RKO (cell line): ENCODE measurements around the gene KCNK16.

Experiments used
- DNase-seq: peaks from one replicate; pipeline ENCODE4 v3.0.0-alpha.2; 2016; ENCODE audit warnings: low spot score

KCNK16 gene

GRCh38 chr6:39341937-39342336, 19.4 kb upstream of the KCNK16 start:
- DNase-seq, result no peak

GRCh38 chr6:39341352-39341751, 18.9 kb upstream of the KCNK16 start:
- DNase-seq, result no peak

GRCh38 chr6:39339868-39340550, 17.5 kb upstream of the KCNK16 start:
- no peak for DNase-seq

GRCh38 chr6:39339096-39339867, 16.8 kb upstream of the KCNK16 start:
- no peak for DNase-seq

GRCh38 chr6:39338397-39338796, 15.9 kb upstream of the KCNK16 start:
- no peak for DNase-seq

GRCh38 chr6:39335780-39336545, 13.5 kb upstream of the KCNK16 start:
- DNase-seq, result no peak

GRCh38 chr6:39333644-39334438, 11.3 kb upstream of the KCNK16 start:
- no peak for DNase-seq

GRCh38 chr6:39330476-39330875, 8.0 kb upstream of the KCNK16 start:
- no peak for DNase-seq

- no peak for DNase-seq
Measured at GRCh38 chr6:39330057-39330456, 7.6 kb upstream of the KCNK16 start.

- no peak for DNase-seq
Measured at GRCh38 chr6:39328066-39328465, 5.6 kb upstream of the KCNK16 start.

GRCh38 chr6:39327507-39327906, 5.0 kb upstream of the KCNK16 start:
- DNase-seq, result no peak

GRCh38 chr6:39321761-39322160, 741 bp downstream of the KCNK16 start:
- DNase-seq, result no peak

GRCh38 chr6:39320363-39320984, 2.0 kb downstream of the KCNK16 start:
- no peak for DNase-seq

- DNase-seq, result no peak
Measured at GRCh38 chr6:39319621-39320362, 2.7 kb downstream of the KCNK16 start.

- DNase-seq, result no peak
Measured at GRCh38 chr6:39317256-39317655, 5.2 kb downstream of the KCNK16 start.

GRCh38 chr6:39314273-39314795, 8.2 kb downstream of the KCNK16 start, which contains the start of gene KCNK17:
Gene KCNK17, minus strand, starts transcription at chr6:39314419. Its CDS starts 99 bp downstream, at chr6:39314320.
- DNase-seq, result no peak

- no peak for DNase-seq
Measured at GRCh38 chr6:39313526-39314272, 8.8 kb downstream of the KCNK16 start.

- DNase-seq, result no peak
Measured at GRCh38 chr6:39312912-39313525, 9.5 kb downstream of the KCNK16 start.

GRCh38 chr6:39310542-39310941, 12.0 kb downstream of the KCNK16 start:
- no peak for DNase-seq
